IPS-NIHi11 (cell line): ENCODE data around the gene SSX7.
"Not testable (repeated sequence)": the region's sequence is repeated elsewhere in the genome, so short reads cannot be mapped to it uniquely, and the experiment has no call there.

Experiments used
- DNase-seq: peaks from one replicate; pipeline ENCODE4 v3.0.0; 2012; ENCODE audit warnings: mixed read lengths, low spot score

The SSX7 gene

DNA sequence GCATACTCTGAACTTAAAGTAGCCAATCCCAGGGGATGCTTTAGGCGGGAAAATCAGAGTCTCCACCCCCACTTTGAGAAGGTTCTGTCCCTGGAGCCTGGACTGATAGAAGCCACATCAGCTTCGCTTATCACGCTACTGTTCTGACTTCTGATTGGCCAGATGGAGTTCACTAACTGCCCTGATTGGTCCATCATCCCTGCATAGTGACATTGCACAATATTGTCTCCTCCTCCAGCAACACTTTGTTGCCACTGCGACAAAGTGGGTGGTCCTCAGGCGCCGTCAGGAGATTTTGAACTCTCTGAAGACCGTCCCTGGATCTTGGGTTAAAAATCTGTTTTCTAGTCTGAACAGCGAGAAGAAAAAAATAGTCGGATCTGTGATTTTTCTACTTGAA lies at the start of gene SSX7:
Gene SSX7 (minus strand): TSS at position 101 of the 400 bp plus-strand sequence. CDS start 1,428 bp downstream, outside the sequence.
- DNase-seq: not testable (repeated sequence)

GRCh38 chrX:52692034-52692433 lies 37.3 kb upstream of the SSX7 start:
- not testable (repeated sequence) for DNase-seq

DNA sequence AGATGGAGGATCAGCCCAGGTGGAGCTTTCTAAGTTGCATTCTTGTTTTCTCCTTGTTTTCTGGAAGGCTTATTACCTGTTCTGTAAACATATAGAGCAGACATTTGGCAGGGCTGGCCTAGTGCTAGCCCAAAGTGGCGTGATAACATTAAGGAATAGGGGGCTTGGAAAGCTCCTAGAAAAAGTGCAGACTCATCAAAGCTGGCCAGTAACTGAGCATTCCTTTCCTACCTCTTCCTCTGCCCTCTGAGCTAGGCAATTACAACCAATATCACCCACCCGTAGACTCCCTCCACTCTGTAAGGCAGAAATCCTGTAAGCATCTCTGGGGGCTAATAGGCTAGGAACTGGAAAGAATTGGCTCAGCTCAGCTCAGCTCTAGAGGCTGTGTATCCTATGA lies 7.5 kb upstream of the SSX7 start:
- not testable (repeated sequence) for DNase-seq

DNA sequence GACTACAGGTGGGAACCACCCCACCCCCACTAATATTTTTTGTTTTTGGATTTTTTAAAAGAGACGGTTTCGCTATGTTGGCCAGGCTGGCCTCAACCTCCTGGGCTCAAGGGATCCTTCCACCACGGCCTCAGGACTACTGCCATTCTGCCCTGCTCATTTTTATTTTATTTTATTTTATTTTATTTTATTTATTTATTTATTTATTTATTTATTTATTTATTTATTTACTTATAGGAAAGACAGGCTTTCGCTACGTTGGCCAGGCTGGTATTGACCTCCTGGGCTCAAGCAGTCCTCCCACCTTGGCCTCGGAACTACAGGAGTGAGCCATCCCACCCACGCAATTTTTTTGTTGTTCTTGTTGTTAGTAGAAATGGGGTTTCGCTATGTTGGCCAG lies 775 bp upstream of the SSX7 start:
- not testable (repeated sequence) for DNase-seq

DNA sequence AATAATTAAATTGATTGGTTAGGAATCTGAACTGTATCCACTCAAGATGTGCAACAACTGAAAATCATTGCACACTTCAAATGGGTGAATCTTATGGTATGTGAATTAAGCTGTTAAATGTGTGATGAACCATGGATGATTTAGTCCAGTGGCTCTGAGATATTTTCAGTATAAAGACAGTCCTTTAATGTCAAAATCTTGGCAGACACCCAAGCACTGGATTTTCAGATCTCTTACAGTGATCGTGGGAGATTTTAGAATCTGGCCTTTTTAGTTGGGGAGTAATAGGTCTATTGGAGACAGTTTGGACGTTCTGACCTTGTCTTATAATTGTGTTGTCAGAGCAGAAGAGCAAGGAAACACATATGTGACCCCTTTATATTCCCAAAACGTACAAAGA lies 4.0 kb downstream of the SSX7 start:
- DNase-seq: not testable (repeated sequence)

GRCh38 chrX:52648956-52649355 lies 5.7 kb downstream of the SSX7 start:
- not testable (repeated sequence) for DNase-seq

DNA sequence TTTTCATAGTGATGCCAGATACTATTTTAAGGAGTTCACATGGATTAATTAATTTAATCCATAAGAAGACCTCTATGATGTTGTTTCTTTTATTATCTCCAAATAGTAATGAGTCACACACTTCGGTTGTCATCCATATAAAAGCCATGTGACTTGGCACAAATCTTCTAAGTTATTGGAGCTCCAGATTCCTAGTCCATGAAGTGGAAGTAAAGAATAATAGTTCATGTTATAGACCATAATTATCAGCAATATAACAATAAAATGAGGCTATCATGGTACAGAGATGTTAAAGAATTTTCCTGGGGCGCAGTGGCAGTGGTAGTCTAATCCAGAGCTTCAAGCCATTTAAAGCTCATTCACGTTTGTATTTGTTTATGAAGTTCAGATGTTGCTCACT lies 26.2 kb downstream of the SSX7 start:
- not testable (repeated sequence) for DNase-seq

DNA sequence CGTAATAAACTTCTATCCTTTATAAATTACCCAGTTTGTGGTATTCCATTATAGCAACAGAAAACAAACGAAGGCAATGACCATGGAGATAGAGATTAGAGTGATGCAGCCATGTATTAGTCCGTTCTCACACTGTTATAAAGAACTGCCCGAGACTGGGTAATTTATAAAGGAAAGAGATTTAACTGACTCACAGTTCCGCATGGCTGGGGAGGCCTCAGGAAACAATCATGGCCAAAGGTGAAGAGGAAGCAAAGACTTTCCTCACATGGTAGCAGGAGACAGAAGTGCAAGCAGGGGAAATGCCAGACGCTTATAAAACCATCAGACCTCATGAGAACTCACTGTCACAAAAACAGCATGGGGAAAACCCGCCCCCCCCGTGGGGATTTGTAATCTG lies 34.0 kb downstream of the SSX7 start:
- DNase-seq: not testable (repeated sequence)

DNA sequence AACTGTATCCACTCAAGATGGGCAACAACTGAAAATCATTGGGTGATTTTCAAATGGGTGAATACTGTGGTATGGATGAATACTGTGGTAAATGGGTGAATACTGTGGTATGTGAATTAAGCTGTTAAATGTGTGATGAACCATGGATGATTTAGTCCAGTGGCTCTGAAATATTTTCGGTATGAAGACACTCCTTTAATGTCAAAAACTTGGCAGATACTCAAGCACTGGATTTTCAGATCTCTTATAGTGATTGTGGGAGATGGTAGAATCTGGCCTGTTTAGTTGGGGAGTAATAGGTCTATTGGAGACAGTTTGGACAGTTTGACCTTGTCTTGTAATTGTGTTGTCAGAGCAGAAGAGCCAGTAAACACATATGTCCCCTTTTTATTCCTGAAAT lies 45.7 kb downstream of the SSX7 start:
- no peak for DNase-seq

DNA sequence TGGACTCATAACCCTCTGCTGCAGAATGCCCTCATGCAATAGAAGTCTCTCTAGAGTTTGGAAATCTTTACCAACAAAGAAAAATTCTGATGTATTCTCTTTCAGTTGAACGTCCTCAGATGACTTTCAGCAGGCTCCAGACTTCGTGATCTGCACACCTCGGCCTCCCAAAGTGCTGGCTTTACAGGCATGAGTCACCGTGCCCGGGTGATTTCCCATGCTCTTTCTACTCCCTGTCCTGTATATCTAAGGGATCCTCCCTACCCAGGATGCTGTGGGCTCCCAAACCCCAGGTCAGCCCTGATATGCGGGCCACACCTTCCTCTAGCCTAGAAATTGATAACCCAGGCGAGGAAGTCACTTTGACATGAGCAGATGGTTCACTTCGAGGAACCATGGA lies 51.5 kb downstream of the SSX7 start:
- not testable (repeated sequence) for DNase-seq

- no peak for DNase-seq
Measured at GRCh38 chrX:52598886-52599285, 55.8 kb downstream of the SSX7 start.

- no peak for DNase-seq
Measured at GRCh38 chrX:52594658-52595057, 60.0 kb downstream of the SSX7 start.
